GM21360 (cell line): ENCODE data around the gene LSS.
"Not testable (repeated sequence)": the region's sequence is repeated elsewhere in the genome, so short reads cannot be mapped to it uniquely, and the experiment has no call there.

Experiments used
- ATAC-seq: cut with Tn5 transposase; IDR thresholded peaks from one replicate; pipeline ENCODE4 v1.9.1; 2021; ENCODE audit warnings: mild to moderate bottlenecking, moderate library complexity; ENCODE audit not compliant: unreplicated experiment

The LSS gene

DNA sequence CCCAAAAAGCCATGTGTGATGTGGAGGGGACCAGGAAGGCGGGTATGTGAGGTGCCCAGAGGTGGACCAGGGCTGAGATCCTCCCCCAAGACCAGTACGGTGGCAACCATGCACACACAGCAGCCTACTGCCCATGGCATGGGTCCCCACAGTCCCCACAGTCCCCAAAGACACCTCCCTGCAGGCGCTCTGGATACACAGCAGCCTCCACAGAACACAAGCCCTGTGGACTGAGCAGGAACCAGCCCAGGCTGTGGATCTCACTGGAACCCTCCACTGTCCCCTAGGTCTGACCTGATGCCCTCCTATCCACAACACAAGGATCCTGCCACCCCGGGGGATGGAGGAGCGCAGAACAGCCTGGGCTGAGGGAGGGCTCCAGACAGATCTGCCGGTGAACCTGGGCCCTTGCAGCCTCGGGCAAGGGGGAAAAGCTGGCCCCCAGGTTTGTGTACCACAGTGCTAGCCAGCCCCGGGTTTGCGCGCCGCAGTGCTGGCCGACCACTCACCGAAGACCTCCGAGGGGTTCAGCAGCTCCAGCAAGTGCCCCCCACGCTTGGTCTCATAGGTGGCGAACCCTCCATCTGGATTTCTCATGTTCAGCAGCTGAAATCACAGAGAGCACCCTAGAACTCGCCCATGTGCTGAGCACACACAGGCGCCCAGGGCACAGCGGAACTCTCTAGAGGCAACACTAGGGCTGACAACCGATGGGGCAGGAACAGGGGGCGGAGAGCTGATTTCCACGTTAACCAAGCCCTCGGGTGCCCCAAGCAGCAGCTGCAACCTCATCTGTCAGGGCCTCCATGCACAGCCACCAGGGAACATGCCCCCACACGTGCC lies 22.2 kb downstream of the LSS start:
- ATAC-seq = no peak

GRCh38 chr21:46205766-46206162 lies 22.8 kb downstream of the LSS start:
- ATAC-seq = no peak

GRCh38 chr21:46205166-46205565 lies 23.4 kb downstream of the LSS start:
- no peak for ATAC-seq

DNA sequence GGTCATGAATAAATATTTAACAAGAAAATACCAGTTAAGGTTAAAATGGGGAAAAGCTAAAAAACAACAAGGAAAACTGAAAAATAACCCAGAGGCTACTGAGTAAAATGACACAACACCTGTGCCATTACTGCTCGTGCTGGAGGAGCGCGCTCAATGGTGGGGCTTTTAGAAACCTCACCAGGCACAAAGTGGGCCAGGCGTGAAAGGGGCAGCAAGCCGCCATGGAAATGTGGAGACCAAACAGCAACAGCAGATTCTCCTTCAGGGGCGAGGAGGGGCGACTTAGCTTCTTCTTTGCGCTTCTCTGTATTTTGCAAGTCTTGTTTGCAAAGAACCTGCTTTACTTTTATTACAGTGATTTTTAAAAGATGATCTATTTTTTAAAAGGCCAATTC lies 25.4 kb downstream of the LSS start:
- no peak for ATAC-seq

DNA sequence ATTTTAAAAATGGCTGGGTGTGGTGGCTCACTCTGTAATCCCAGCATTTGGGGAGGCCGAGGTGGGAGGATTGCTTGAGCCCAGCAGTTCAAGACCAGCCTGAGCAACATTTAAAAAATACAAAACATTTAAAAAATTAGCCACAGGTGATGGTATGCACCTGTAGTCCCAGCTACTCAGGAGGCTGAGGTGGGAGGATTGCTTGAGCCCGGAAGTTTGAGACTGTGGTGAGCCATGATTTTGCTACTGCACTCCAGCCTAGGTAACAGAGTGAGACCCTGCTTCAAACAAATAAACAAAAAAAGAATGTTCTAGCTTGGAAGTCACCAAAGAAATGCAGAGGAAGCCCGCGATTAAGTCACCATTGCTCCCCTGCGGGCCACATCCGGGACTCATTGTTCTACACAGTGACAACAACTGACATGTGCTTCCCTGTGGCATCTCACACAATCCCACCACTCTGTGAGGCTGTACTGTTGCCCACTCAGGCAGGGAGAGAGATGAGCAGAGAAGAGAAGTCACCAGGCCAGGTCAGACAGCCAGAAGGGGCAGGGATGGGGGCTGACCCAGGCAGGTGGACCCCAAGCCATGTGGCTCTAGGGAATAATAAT lies 25.9 kb downstream of the LSS start:
- ATAC-seq = no peak

DNA sequence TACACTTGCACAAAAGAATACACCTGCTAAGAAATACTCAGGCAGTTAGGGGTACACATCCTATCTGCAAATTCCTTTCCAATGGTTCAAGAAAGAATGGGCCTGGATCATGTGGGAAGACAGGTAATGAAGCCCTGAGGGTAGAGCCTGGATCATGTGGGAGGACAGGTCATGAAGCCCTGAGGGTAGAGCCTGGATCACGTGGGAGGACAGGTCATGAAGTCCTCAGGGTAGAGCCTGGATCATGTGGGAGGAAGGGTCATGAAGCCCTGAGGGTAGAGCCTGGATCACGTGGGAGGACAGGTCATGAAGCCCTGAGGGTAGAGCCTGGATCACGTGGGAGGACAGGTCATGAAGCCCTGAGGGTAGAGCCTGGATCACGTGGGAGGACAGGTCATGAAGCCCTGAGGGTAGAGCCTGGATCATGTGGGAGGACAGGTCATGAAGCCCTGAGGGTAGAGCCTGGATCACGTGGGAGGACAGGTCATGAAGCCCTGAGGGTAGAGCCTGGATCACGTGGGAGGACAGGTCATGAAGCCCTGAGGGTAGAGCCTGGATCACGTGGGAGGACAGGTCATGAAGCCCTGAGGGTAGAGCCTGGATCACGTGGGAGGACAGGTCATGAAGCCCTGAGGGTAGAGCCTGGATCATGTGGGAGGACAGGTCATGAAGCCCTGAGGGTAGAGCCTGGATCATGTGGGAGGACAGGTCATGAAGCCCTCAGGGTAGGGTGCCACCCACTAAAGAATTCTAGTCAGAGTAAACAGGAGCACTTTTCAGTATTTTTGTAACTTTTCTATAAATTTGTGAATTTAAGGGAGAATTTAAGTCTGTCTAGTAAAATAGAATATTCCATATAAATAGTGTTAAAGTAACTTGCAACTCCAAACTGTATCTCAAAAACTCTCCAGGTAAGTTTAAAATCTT lies 27.4 kb downstream of the LSS start:
- ATAC-seq = not testable (repeated sequence)

GRCh38 chr21:46199436-46200373 lies 28.9 kb downstream of the LSS start:
- no peak for ATAC-seq

GRCh38 chr21:46196733-46197132 lies 31.8 kb downstream of the LSS start:
- no peak for ATAC-seq

DNA sequence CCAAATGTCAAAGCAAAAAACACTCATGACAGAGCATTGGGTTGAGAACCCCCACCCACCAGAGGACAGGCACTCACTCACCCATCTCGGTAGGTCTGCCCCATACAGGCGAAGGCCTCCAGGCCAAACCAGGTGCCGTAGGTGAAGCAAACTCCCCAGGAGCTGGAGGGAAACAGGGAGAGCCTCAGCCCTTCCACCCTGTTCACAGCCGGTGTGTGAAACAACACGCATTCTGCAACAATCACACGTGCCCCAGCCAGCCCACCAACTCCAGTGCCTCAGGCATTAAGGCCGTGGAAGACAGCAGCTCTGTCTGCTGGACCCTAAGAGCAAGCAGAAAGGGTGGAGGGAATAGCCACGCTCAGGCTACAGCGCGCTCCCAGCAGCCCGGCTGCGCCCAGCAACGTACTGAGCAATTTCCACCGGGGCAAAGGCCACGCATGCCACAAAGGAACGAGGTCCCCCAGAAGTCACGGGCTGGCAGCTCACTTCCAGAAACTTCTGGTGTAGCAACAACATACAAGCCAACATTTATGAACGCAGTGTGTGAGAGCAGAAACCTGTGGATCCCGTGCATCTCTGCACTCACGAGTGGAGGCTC lies 32.9 kb downstream of the LSS start:
- no peak for ATAC-seq

GRCh38 chr21:46194374-46195334 lies 33.9 kb downstream of the LSS start:
- ATAC-seq = no peak

- no peak for ATAC-seq
Measured at GRCh38 chr21:46193829-46194373, 34.7 kb downstream of the LSS start.

DNA sequence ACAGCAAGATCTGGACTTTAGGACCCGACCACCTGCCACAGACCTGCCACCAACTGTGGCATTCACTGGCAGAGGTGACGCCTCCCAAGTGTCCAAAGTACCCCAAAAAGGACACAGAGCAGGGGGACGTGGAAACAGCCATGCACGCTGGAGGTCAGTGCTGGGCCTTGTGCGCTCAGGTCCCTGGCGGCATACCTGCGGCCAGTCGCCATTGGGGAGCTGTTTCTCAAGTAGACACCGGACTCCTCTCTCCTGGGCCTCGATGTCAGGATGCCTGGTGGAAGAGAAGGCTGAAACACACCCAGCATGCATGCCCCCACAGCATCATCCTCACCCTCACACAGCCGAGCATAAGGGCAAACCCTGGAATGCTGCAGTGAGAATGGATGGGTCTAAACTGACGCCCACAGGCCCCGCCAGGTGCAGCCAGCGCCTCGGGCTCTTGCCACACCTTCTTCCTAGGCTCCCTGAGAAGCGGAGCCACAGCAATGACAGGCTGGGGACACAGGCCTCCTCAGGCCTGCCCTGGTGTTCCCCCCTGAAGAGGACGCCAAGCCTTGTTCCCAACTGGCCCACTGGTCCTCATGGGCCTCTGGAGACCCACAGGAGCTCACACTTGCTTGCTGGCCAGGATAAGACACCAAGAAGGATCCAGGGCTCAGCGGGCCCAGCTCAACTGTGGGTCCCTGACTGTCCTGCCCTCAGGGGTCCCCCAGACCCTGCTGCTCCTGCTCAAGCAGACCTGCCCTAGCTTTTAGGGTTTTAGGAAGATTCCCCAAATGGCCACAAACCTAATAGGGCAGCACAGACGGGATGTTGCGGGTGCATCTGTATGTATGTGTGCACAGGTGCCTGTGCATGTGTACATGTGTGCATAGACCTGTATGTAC lies 36.6 kb downstream of the LSS start:
- no peak for ATAC-seq

GRCh38 chr21:46191257-46191685 lies 37.3 kb downstream of the LSS start:
- ATAC-seq = no peak

GRCh38 chr21:46190491-46191131 lies 38.0 kb downstream of the LSS start:
- no peak for ATAC-seq

DNA sequence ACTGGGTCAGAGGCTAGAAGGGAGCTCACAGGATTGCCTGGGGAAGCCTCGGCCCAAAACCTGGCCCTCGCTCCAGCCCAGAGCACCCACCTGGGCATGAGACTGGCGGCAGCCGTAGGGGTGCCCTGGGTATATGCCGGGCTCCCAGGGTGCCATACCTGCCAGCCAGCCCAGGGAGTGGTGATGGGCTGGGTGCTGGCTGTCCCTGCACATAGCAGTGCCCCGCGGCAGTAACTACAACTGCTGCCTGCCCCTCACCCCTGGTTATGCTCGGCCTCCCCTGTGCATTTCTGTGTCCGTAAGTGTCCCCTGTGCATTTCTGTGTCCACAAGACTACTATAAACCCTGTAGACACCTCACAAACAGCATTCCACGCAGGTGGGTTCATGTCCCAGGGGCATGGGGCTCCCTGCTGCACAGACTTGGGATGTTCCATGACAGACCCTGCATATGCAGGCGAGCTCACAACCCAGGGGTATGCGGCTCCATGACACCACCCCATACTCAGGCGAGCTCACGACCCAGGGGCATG lies 38.5 kb downstream of the LSS start:
- no peak for ATAC-seq

DNA sequence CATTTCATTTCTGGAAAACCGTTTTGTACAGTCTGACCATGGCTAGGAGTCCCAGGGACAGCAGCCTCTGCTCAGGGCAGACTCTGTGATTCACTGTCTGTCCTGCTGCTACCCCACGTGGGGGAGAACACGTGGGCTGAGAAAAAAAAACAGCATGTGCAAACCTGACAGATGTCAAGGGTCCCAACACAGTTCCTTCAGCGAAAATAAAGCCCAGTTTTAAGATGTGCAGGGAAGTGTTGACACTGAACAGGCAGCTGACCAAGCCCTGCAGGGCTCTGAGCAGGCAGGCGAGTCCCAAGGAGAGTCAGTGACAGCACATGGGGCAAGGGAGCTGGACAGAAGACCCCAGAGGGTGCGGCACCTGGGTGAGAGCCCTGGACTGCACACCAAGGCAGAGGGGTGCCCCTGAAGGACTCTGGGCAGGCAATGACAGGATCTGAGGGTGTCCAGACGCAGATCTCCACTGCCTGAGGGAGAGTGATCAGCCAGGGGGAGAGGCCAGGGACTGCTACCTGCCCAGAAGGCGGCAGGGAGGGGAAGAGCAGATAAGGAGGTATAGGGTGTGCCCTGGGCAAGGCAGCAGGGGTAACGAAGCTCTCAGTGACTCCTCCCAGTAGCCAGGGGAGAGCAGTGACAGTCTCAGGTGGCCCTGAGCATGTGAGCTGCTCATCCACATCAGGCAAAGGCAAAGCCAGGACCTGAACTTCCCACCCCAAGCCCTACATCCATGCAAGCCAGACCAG lies 39.2 kb downstream of the LSS start:
- no peak for ATAC-seq
